GM12891 (cell line): Measurements from ENCODE around the gene SLC17A9.

ENCODE experiments used
- POLR2A ChIP-seq: IDR thresholded peaks from 2 replicates; pipeline ENCODE4 v1.6.1; 2011; ENCODE audit warnings: low read depth, low read length, control low read depth
- POLR2AphosphoS5 ChIP-seq: IDR thresholded peaks from 2 replicates; pipeline ENCODE4 v1.6.1; 2011; ENCODE audit warnings: low read depth, low read length, control low read depth
- TAF1 ChIP-seq: IDR thresholded peaks from 2 replicates; pipeline ENCODE4 v1.6.1; 2011; ENCODE audit warnings: low read depth, low read length, control low read depth

- TF ChIP-seq POLR2A, result no peak; the same call in 1 of the 2 replicates
- TF ChIP-seq POLR2AphosphoS5, result 0 out of 2 replicates have a peak, but pooled peaks have one; percentile 39
- TF ChIP-seq TAF1, result no peak
These were observed 3.2 kb upstream of the SLC17A9 start for GRCh38 chr20:62949153-62949821.
